ENCODE data around the gene MARF1. TPM values are rescaled to one million over a fixed set of nuclear protein-coding genes. Genes with fewer than 3 reads are reported as not detected.
"Not testable (repeated sequence)": the region's sequence is repeated elsewhere in the genome, so short reads cannot be mapped to it uniquely, and the experiment has no call there.

MARF1 gene
- total RNA-seq, 1 experiment from 2014 or later, result 3.5 TPM

GRCh38 chr16:15553313-15554088, 89.5 kb downstream of the MARF1 start:
- in situ Hi-C loops (cut with HindIII; ENCODE audit: low pct_unique_long_range_greater_than_20kb, low sequenced_read_pairs), result no loop called here
- DNase-seq (ENCODE audit: low read depth), result no peak

- in situ Hi-C loops (cut with HindIII; ENCODE audit: low pct_unique_long_range_greater_than_20kb, low sequenced_read_pairs), result no loop called here
- DNase-seq (ENCODE audit: low read depth), result no peak
These were observed 90.4 kb downstream of the MARF1 start for GRCh38 chr16:15552507-15552906.

GRCh38 chr16:15548482-15548891, 94.5 kb downstream of the MARF1 start:
- in situ Hi-C loops (cut with HindIII; ENCODE audit: low pct_unique_long_range_greater_than_20kb, low sequenced_read_pairs), result no loop called here
- DNase-seq (ENCODE audit: low read depth), result peak; percentile 59

GRCh38 chr16:15547768-15548096, 95.2 kb downstream of the MARF1 start:
- in situ Hi-C loops (cut with HindIII; ENCODE audit: low pct_unique_long_range_greater_than_20kb, low sequenced_read_pairs), result no loop called here
- DNase-seq (ENCODE audit: low read depth), result no peak

- peak; percentile 46 for DNase-seq (ENCODE audit: low read depth)
- in situ Hi-C loops (cut with HindIII; ENCODE audit: low pct_unique_long_range_greater_than_20kb, low sequenced_read_pairs), result not testable (repeated sequence)
These were observed 95.7 kb downstream of the MARF1 start for GRCh38 chr16:15547072-15547767.

- no peak for DNase-seq (ENCODE audit: low read depth)
- in situ Hi-C loops (cut with HindIII; ENCODE audit: low pct_unique_long_range_greater_than_20kb, low sequenced_read_pairs), result no loop called here
These were observed 97.4 kb downstream of the MARF1 start for GRCh38 chr16:15545544-15545943.

GRCh38 chr16:15544405-15544804, 98.5 kb downstream of the MARF1 start:
- in situ Hi-C loops (cut with HindIII; ENCODE audit: low pct_unique_long_range_greater_than_20kb, low sequenced_read_pairs), result no loop called here
- no peak for DNase-seq (ENCODE audit: low read depth)

Other genes starting within 250 kb of the MARF1 start
- not detected in 2 replicates for gene MPV17L, start 247.4 kb downstream of the MARF1 start, total RNA-seq (2014; rRNA removed; shearing (Covaris generic); ENCODE audit: low replicate concordance)
- 39.7 and 68.5 TPM in 2 replicates for gene BMERB1, start 208.6 kb downstream of the MARF1 start, total RNA-seq (2014; rRNA removed; shearing (Covaris generic); ENCODE audit: low replicate concordance)
- gene NDE1, start 7.1 kb upstream of the MARF1 start, total RNA-seq (2014; rRNA removed; shearing (Covaris generic); ENCODE audit: low replicate concordance), result 50.5 and 73.2 TPM in 2 replicates
- not detected in 2 replicates for gene MYH11, start 213.9 kb upstream of the MARF1 start, total RNA-seq (2014; rRNA removed; shearing (Covaris generic); ENCODE audit: low replicate concordance)
- 121 and 130 TPM in 2 replicates for gene CEP20, start 245.4 kb upstream of the MARF1 start, total RNA-seq (2014; rRNA removed; shearing (Covaris generic); ENCODE audit: low replicate concordance)